ENCODE data around the gene SMARCAD1.
"Not testable (repeated sequence)": the region's sequence is repeated elsewhere in the genome, so short reads cannot be mapped to it uniquely, and the experiment has no call there.

The SMARCAD1 gene

GRCh38 chr4:94284889-94285288 lies 77.2 kb downstream of the SMARCAD1 start:
- Histone ChIP-seq H2AFZ (ENCODE audit: insufficient read depth, low read length, poor library complexity) (no peak overlapping the region), H3K18ac (ENCODE audit: low read length) (no peak overlapping the region), H3K4me2 (ENCODE audit: low read length) (no peak overlapping the region), H3K4ac (ENCODE audit: low read depth, low read length) (no peak overlapping the region), H3K27me3 (ENCODE audit: insufficient read depth, low read length) (no peaks in the 10 kb centered on the region), H4K8ac (ENCODE audit: low read depth, low read length) (no peak overlapping the region), H4K12ac (ENCODE audit: low read depth, low read length) (no peak overlapping the region), H2BK12ac (ENCODE audit: low read length) (no peak overlapping the region), H3K23ac (ENCODE audit: low read length) (no peak overlapping the region), H3K27ac (ENCODE audit: low read depth, low read length) (no peak overlapping the region), H3K4me1 (ENCODE audit: control insufficient read depth in 1 of 2, insufficient read depth in 2 of 2, low read length in 2 of 2) (no peaks in the 10 kb centered on the region), H4K91ac (ENCODE audit: low read depth, low read length) (no peak overlapping the region), H2BK5ac (ENCODE audit: low read depth, low read length, poor library complexity) (no peak overlapping the region), H3K79me2 (ENCODE audit: control insufficient read depth, insufficient read depth, low read length, poor library complexity) (no peaks in the 10 kb centered on the region), H2AK5ac (ENCODE audit: low read length) (no peak overlapping the region), H3K14ac (ENCODE audit: low read length) (no peak overlapping the region), H3K4me3 (ENCODE audit: low read depth, low read length) (no peak overlapping the region), H3K79me1 (ENCODE audit: low read length) (no peaks in the 10 kb centered on the region), H3K9ac (ENCODE audit: low read length) (no peak overlapping the region), H3K36me3 (ENCODE audit: control insufficient read depth in 1 of 2, insufficient read depth in 2 of 2, low read length in 2 of 2) (peaks cover 16 to 18% of the 10 kb centered on the region in 2 experiments), H3K9me3 (ENCODE audit: insufficient read depth, low read depth, low read length) (no peaks in the 10 kb centered on the region), H2BK120ac (ENCODE audit: insufficient read depth, low read length, poor library complexity) (no peak overlapping the region)
- DNase-seq = no peak
- WGBS (ENCODE audit: extremely low coverage, insufficient coverage, insufficient read length) = no CpG with 5 or more reads among the region's 1 CpG

GRCh38 chr4:94285666-94286065 lies 78.0 kb downstream of the SMARCAD1 start:
- Histone ChIP-seq H3K23ac (ENCODE audit: low read length) (no peak overlapping the region), H4K8ac (ENCODE audit: low read depth, low read length) (no peak overlapping the region), H4K91ac (ENCODE audit: low read depth, low read length) (no peak overlapping the region), H3K27ac (ENCODE audit: low read depth, low read length) (no peak overlapping the region), H3K9ac (ENCODE audit: low read length) (no peak overlapping the region), H3K9me3 (ENCODE audit: insufficient read depth, low read depth, low read length) (no peaks in the 10 kb centered on the region), H3K27me3 (ENCODE audit: insufficient read depth, low read length) (no peaks in the 10 kb centered on the region), H2AFZ (ENCODE audit: insufficient read depth, low read length, poor library complexity) (no peak overlapping the region), H3K18ac (ENCODE audit: low read length) (no peak overlapping the region), H3K79me2 (ENCODE audit: control insufficient read depth, insufficient read depth, low read length, poor library complexity) (no peaks in the 10 kb centered on the region), H3K4ac (ENCODE audit: low read depth, low read length) (no peak overlapping the region), H3K4me2 (ENCODE audit: low read length) (no peak overlapping the region), H2BK12ac (ENCODE audit: low read length) (no peak overlapping the region), H3K36me3 (ENCODE audit: control insufficient read depth in 1 of 2, insufficient read depth in 2 of 2, low read length in 2 of 2) (peaks cover 16% of the 10 kb centered on the region in 2 experiments), H3K14ac (ENCODE audit: low read length) (no peak overlapping the region), H3K4me1 (ENCODE audit: control insufficient read depth in 1 of 2, insufficient read depth in 2 of 2, low read length in 2 of 2) (no peaks in the 10 kb centered on the region), H3K4me3 (ENCODE audit: low read depth, low read length) (no peak overlapping the region), H2BK5ac (ENCODE audit: low read depth, low read length, poor library complexity) (no peak overlapping the region), H2AK5ac (ENCODE audit: low read length) (no peak overlapping the region), H4K12ac (ENCODE audit: low read depth, low read length) (no peak overlapping the region), H3K79me1 (ENCODE audit: low read length) (no peaks in the 10 kb centered on the region), H2BK120ac (ENCODE audit: insufficient read depth, low read length, poor library complexity) (no peak overlapping the region)
- no CpG with 5 or more reads among the region's 4 CpGs for WGBS (ENCODE audit: extremely low coverage, insufficient coverage, insufficient read length)
- no peak for DNase-seq

GRCh38 chr4:94290245-94290644 lies 82.6 kb downstream of the SMARCAD1 start:
- DNase-seq = no peak
- H3K79me2 ChIP-seq (ENCODE audit: control insufficient read depth, insufficient read depth, low read length, poor library complexity) = no peaks in the 10 kb centered on the region
- H3K4me3 ChIP-seq (ENCODE audit: low read depth, low read length) = no peak overlapping the region
- no peaks in the 10 kb centered on the region for H3K27me3 ChIP-seq (ENCODE audit: insufficient read depth, low read length)
- no peak overlapping the region for H3K9ac ChIP-seq (ENCODE audit: low read length)
- no peak overlapping the region for H3K27ac ChIP-seq (ENCODE audit: low read depth, low read length)
- H3K4ac ChIP-seq (ENCODE audit: low read depth, low read length) = no peak overlapping the region
- H3K4me1 ChIP-seq (ENCODE audit: control insufficient read depth in 1 of 2, insufficient read depth in 2 of 2, low read length in 2 of 2) = no peaks in the 10 kb centered on the region
- no peak overlapping the region for H2AFZ ChIP-seq (ENCODE audit: insufficient read depth, low read length, poor library complexity)
- no peak overlapping the region for H2BK12ac ChIP-seq (ENCODE audit: low read length)
- no peak overlapping the region for H3K4me2 ChIP-seq (ENCODE audit: low read length)
- no peaks in the 10 kb centered on the region for H3K9me3 ChIP-seq (ENCODE audit: insufficient read depth, low read depth, low read length)
- no peak overlapping the region for H4K8ac ChIP-seq (ENCODE audit: low read depth, low read length)
- H2BK120ac ChIP-seq (ENCODE audit: insufficient read depth, low read length, poor library complexity) = no peak overlapping the region
- H4K91ac ChIP-seq (ENCODE audit: low read depth, low read length) = no peak overlapping the region
- WGBS (ENCODE audit: extremely low coverage, insufficient coverage, insufficient read length) = no CpG with 5 or more reads among the region's 2 CpGs
- H2BK5ac ChIP-seq (ENCODE audit: low read depth, low read length, poor library complexity) = no peak overlapping the region
- no peak overlapping the region for H3K18ac ChIP-seq (ENCODE audit: low read length)
- no peak overlapping the region for H3K23ac ChIP-seq (ENCODE audit: low read length)
- H4K12ac ChIP-seq (ENCODE audit: low read depth, low read length) = no peak overlapping the region
- H3K14ac ChIP-seq (ENCODE audit: low read length) = no peak overlapping the region
- no peak overlapping the region for H2AK5ac ChIP-seq (ENCODE audit: low read length)
- no peaks in the 10 kb centered on the region for H3K79me1 ChIP-seq (ENCODE audit: low read length)
- peaks cover 5% of the 10 kb centered on the region in 2 experiments for H3K36me3 ChIP-seq (ENCODE audit: control insufficient read depth in 1 of 2, insufficient read depth in 2 of 2, low read length in 2 of 2)

DNA sequence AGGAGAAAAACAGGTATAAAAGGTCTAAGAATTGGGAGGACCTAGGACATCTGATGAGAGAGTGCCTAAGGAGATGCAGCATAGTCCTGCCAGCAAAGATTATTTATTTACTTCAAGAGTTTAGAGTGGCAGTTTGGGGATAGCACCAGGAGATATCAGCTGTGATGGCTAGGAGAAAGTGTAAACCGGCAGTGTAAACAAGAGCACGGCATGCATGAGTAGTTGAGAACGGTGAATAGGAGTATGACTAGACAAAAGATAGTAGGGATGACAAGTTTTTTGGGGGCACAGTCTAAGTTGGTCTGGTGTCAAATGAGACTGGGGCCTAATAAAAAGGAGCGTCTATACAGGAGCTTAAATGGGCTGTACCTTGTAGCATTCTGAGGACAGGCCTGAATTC lies 86.3 kb downstream of the SMARCAD1 start:
- not testable (repeated sequence) for H2BK120ac ChIP-seq (ENCODE audit: insufficient read depth, low read length, poor library complexity); H3K9ac ChIP-seq (ENCODE audit: low read length); H4K8ac ChIP-seq (ENCODE audit: low read depth, low read length); H3K4ac ChIP-seq (ENCODE audit: low read depth, low read length); DNase-seq; H4K91ac ChIP-seq (ENCODE audit: low read depth, low read length); H3K18ac ChIP-seq (ENCODE audit: low read length); H2BK5ac ChIP-seq (ENCODE audit: low read depth, low read length, poor library complexity); H3K4me3 ChIP-seq (ENCODE audit: low read depth, low read length); H3K4me1 ChIP-seq (ENCODE audit: control insufficient read depth in 1 of 2, insufficient read depth in 2 of 2, low read length in 2 of 2); H3K14ac ChIP-seq (ENCODE audit: low read length); H2AFZ ChIP-seq (ENCODE audit: insufficient read depth, low read length, poor library complexity); H3K9me3 ChIP-seq (ENCODE audit: insufficient read depth, low read depth, low read length); H3K79me1 ChIP-seq (ENCODE audit: low read length); H4K12ac ChIP-seq (ENCODE audit: low read depth, low read length); H2BK12ac ChIP-seq (ENCODE audit: low read length); H3K27ac ChIP-seq (ENCODE audit: low read depth, low read length); H3K27me3 ChIP-seq (ENCODE audit: insufficient read depth, low read length); H3K36me3 ChIP-seq (ENCODE audit: control insufficient read depth in 1 of 2, insufficient read depth in 2 of 2, low read length in 2 of 2); H3K4me2 ChIP-seq (ENCODE audit: low read length); H3K23ac ChIP-seq (ENCODE audit: low read length); H3K79me2 ChIP-seq (ENCODE audit: control insufficient read depth, insufficient read depth, low read length, poor library complexity); H2AK5ac ChIP-seq (ENCODE audit: low read length)
- no CpG with 5 or more reads among the region's 4 CpGs for WGBS (ENCODE audit: extremely low coverage, insufficient coverage, insufficient read length)

All from trophoblast cell (in vitro differentiated cells and primary cell).